Middle frontal gyrus (tissue), 1 donor: ENCODE data around the gene CHID1.

Experiments
- DNase-seq: peaks from one replicate; pipeline ENCODE4 v3.0.0-alpha.2; 2015; ENCODE audit warnings: low spot score; ENCODE audit errors: extremely low spot score

The CHID1 gene

GRCh38 chr11:837189-837989 lies 73.2 kb downstream of the CHID1 start:
- DNase-seq = no peak

- DNase-seq = no peak
Measured at GRCh38 chr11:836700-837099, 73.9 kb downstream of the CHID1 start.

GRCh38 chr11:836274-836673 lies 74.3 kb downstream of the CHID1 start:
- no peak for DNase-seq

GRCh38 chr11:834371-835316 lies 76.0 kb downstream of the CHID1 start:
- DNase-seq = no peak

GRCh38 chr11:833849-834311 lies 76.7 kb downstream of the CHID1 start:
- DNase-seq = no peak

- DNase-seq = no peak
Measured at GRCh38 chr11:833114-833791, 77.4 kb downstream of the CHID1 start.

GRCh38 chr11:832529-833113 lies 78.0 kb downstream of the CHID1 start, which contains the start of gene CD151:
CD151 (plus strand) TSS chr11:832952; CDS start chr11:836070, 3,118 bp downstream.
- no peak for DNase-seq

- DNase-seq = no peak
Measured at GRCh38 chr11:831961-832528, 78.6 kb downstream of the CHID1 start.

GRCh38 chr11:831118-831864 lies 79.3 kb downstream of the CHID1 start:
- no peak for DNase-seq

- no peak for DNase-seq
Measured at GRCh38 chr11:830295-831117, 80.1 kb downstream of the CHID1 start.

GRCh38 chr11:829847-830294 lies 80.7 kb downstream of the CHID1 start:
- no peak for DNase-seq

GRCh38 chr11:829176-829846 lies 81.3 kb downstream of the CHID1 start:
- no peak for DNase-seq

GRCh38 chr11:828506-829175 lies 82.0 kb downstream of the CHID1 start:
- DNase-seq = no peak

- no peak for DNase-seq
Measured at GRCh38 chr11:827897-828192, 82.8 kb downstream of the CHID1 start, which contains the start of gene CRACR2B. CRACR2B (plus strand) TSS chr11:827919; CDS start chr11:828608, 689 bp downstream.

GRCh38 chr11:827146-827896 lies 83.3 kb downstream of the CHID1 start:
- DNase-seq = no peak

GRCh38 chr11:826836-827145 lies 83.8 kb downstream of the CHID1 start:
- no peak for DNase-seq

- no peak for DNase-seq
Measured at GRCh38 chr11:826227-826621, 84.4 kb downstream of the CHID1 start.
